HCT116 (cell line): ENCODE data around the gene TRAPPC1. TPM values are rescaled to one million over a fixed set of nuclear protein-coding genes. Genes with fewer than 3 reads are reported as not detected.

ENCODE experiments used
- ATAC-seq: fragments of 200-7000 bp; cut with Tn5 transposase; 2 replicates; pipeline ENCODE4 v1.9.1; 2020; ENCODE audit warnings: mild to moderate bottlenecking, moderate library complexity
- BruUV-seq: library from RNA; stranded (reverse); fragments of 400-500 nt; replicated peaks from 2 replicates; lab custom pipeline; 2021; lab: Mats Ljungman, UMichigan
- CTCF ChIA-PET: fragments of 300-600 bp; sonication (Branson Sonifier 250); formaldehyde crosslinking; loops from one replicate; lab custom pipeline; 2021; ENCODE audit warnings: antibody characterized with exemption; lab: Charles Lee
- POLR2A ChIA-PET: fragments of 300-600, 350-600 bp; sonication (Branson Sonifier 250); formaldehyde crosslinking; loops from one replicate; lab custom pipeline; 2021; ENCODE audit warnings: antibody characterized with exemption; lab: Charles Lee
- RAD21 ChIA-PET, 2 experiments: fragments of 300-600 bp; sonication (Branson Sonifier 250); formaldehyde crosslinking; loops; one replicate each; lab custom pipeline; 2023; ENCODE audit warnings: low total read pairs in 2 of 2; ENCODE audit not compliant: uncharacterized antibody in 2 of 2, unreplicated experiment in 2 of 2, low non-redundant PET in 1 of 2; lab: Charles Lee
- DNase-seq: peaks from one replicate; pipeline ENCODE4 v3.0.0-alpha.2; 2010; ENCODE audit warnings: low read depth, low spot score
- H2AFZ ChIP-seq: fragments of 200-600 bp; shearing (Covaris generic), sonication (generic); 2 replicates; pipeline ENCODE4 v1.6.1; 2017; ENCODE audit warnings: low read depth, mixed run types, mixed read lengths, antibody characterized with exemption, low read length; ENCODE audit not compliant: poor library complexity, severe bottlenecking
- H3K27ac ChIP-seq: 2 replicates; pipeline ENCODE4 v1.5.1; 2012; ENCODE audit warnings: low read depth, low read length
- H3K27me3 ChIP-seq: fragments of 200-600 bp; sonication (generic); 2 replicates; pipeline ENCODE4 v1.6.1; 2016; ENCODE audit warnings: mixed run types, low read length, mixed read lengths; ENCODE audit not compliant: insufficient read depth
- H3K36me3 ChIP-seq, 2 experiments: fragments of 200-500 bp in 1 of 2; fragments of 200-600 bp in 1 of 2; sonication (Bioruptor generic) in 1 of 2; sonication (generic) in 1 of 2; 2 replicates each; pipeline versions ENCODE4 v1.5.1 to v1.6.1; 2014 to 2016; ENCODE audit warnings: low read length in 2 of 2, inconsistent platforms in 1 of 2, mixed read lengths in 1 of 2, mixed run types in 1 of 2; ENCODE audit not compliant: insufficient read depth in 2 of 2, control insufficient read depth in 1 of 2
- H3K4me1 ChIP-seq, 2 experiments: fragments of 200-600 bp in 1 of 2; sonication (generic) in 1 of 2; 2 replicates each; pipeline versions ENCODE4 v1.5.1 to v1.6.1; 2012 to 2017; ENCODE audit warnings: low read length in 2 of 2, inconsistent platforms in 1 of 2, mild to moderate bottlenecking in 1 of 2, mixed read lengths in 1 of 2, mixed run types in 1 of 2, moderate library complexity in 1 of 2; ENCODE audit not compliant: insufficient read depth in 2 of 2, control insufficient read depth in 1 of 2
- H3K4me2 ChIP-seq: fragments of 200-600 bp; sonication (generic); 2 replicates; pipeline ENCODE4 v1.6.1; 2017; ENCODE audit warnings: mixed run types, low read length, mixed read lengths
- H3K4me3 ChIP-seq, 2 experiments: fragments of 200-600 bp in 1 of 2; sonication (generic) in 1 of 2; replicated peaks in 1 of 2; 2 replicates each; pipeline ENCODE4 v1.5.1; 2011 to 2016; ENCODE audit warnings: low read length in 2 of 2, control low read depth in 1 of 2, low read depth in 1 of 2, mild to moderate bottlenecking in 1 of 2, mixed read lengths in 1 of 2, mixed run types in 1 of 2
- H3K79me2 ChIP-seq: fragments of 200-600 bp; sonication (generic); 2 replicates; pipeline ENCODE4 v1.6.1; 2017; ENCODE audit warnings: mild to moderate bottlenecking, mixed run types, low read length, moderate library complexity, mixed read lengths; ENCODE audit not compliant: insufficient read depth
- H3K9ac ChIP-seq: fragments of 200-600 bp; sonication (generic); 2 replicates; pipeline ENCODE4 v1.6.1; 2016; ENCODE audit warnings: low read length, mixed read lengths
- H3K9me2 ChIP-seq: fragments of 200-600 bp; sonication (generic), shearing (Covaris generic); 2 replicates; pipeline ENCODE4 v1.6.1; 2017; ENCODE audit warnings: mixed run types, mild to moderate bottlenecking, moderate library complexity; ENCODE audit not compliant: insufficient read depth
- H3K9me3 ChIP-seq, 2 experiments: fragments of 200-500 bp in 1 of 2; fragments of 200-600 bp in 1 of 2; sonication (Bioruptor generic) in 1 of 2; sonication (generic) in 1 of 2; 2 replicates each; pipeline ENCODE4 v1.6.1; 2014 to 2017; ENCODE audit warnings: low read length in 2 of 2, mixed read lengths in 2 of 2, inconsistent platforms in 1 of 2, low read depth in 1 of 2, mild to moderate bottlenecking in 1 of 2, mixed run types in 1 of 2, moderate library complexity in 1 of 2; ENCODE audit not compliant: control insufficient read depth in 1 of 2, insufficient read depth in 1 of 2
- H4K20me1 ChIP-seq: fragments of 200-600 bp; sonication (generic), shearing (Covaris generic); 2 replicates; pipeline ENCODE4 v1.6.1; 2017; ENCODE audit warnings: mixed run types, mild to moderate bottlenecking, moderate library complexity; ENCODE audit not compliant: insufficient read depth
- RAD21 ChIP-seq: IDR thresholded peaks from 2 replicates; pipeline ENCODE4 v1.6.1; 2012; ENCODE audit warnings: low read depth, mild to moderate bottlenecking
- REST ChIP-seq: IDR thresholded peaks from 2 replicates; pipeline ENCODE4 v1.6.1; 2012; ENCODE audit warnings: low read depth
- YY1 ChIP-seq: IDR thresholded peaks from 2 replicates; pipeline ENCODE4 v1.6.1; 2011; ENCODE audit warnings: low read length, low read depth, moderate library complexity, mild to moderate bottlenecking; ENCODE audit not compliant: insufficient replicate concordance; ENCODE audit errors: extremely low read depth
- ZFX ChIP-seq: fragments of 450-650 bp; IDR thresholded peaks from 2 replicates; pipeline ENCODE4 v1.6.1; 2017
- ZNF274 ChIP-seq: fragments of 200-500 bp; sonication (Bioruptor generic); IDR thresholded peaks from 2 replicates; pipeline ENCODE4 v1.6.1; 2014; ENCODE audit warnings: mild to moderate bottlenecking, low read depth, low read length, inconsistent platforms
- intact Hi-C: fragments of 100-400 bp; cut with micrococcal nuclease; formaldehyde crosslinking; loops from 2 replicates; pipeline ENCODE4 v1.10.0; 2022
- total RNA-seq: library from RNA; stranded (reverse); gene quantifications from one replicate; pipeline ENCODE4 v1.2.1, GENCODE V29; 2021; ENCODE audit not compliant: unreplicated experiment

TRAPPC1 gene
- total RNA-seq, 1 experiment from 2014 or later = 123 TPM

- no TSS peak for BruUV-seq
- Histone ChIP-seq H3K4me1 (peaks cover 36 to 50% of the 10 kb centered on the region in 2 experiments), H3K27me3 (no peaks in the 10 kb centered on the region), H2AFZ (no peak overlapping the region), H3K4me2 (peak overlapping the region; percentile 99), H3K9me2 (no peaks in the 10 kb centered on the region), H3K9ac (peak overlapping the region; percentile 86), H3K4me3 (peak overlapping the region; percentile 56 to 82), H3K36me3 (peaks cover 0 to 2% of the 10 kb centered on the region in 2 experiments; a peak in 1 of 4 replicates), H3K27ac (peak overlapping the region; percentile 97; the same call in 1 of the 2 replicates), H4K20me1 (no peaks in the 10 kb centered on the region), H3K79me2 (peaks cover 33% of the 10 kb centered on the region), H3K9me3 (no peaks in the 10 kb centered on the region)
- TF ChIP-seq YY1 (no peak), RAD21 (no peak), ZNF274 (no peak), ZFX (peak; percentile 45; the same call in 1 of the 2 replicates)
- DNase-seq (no peak), ATAC-seq (no peak)
- ChIA-PET RAD21 (no interaction called here), CTCF (interaction anchor here (0.7 kb wide), 1 partner anchor 15 kb away, joined by 3 read pairs; no protein-coding TSS in a partner anchor), POLR2A (interaction anchor here (2.3 kb wide), 1 partner anchor 43 kb away, joined by 5 read pairs; no protein-coding TSS in a partner anchor)
- intact Hi-C loops = no loop called here
These were observed 47.0 kb downstream of the TRAPPC1 start for GRCh38 chr17:7884581-7885366.

GRCh38 chr17:7883781-7884386, 47.9 kb downstream of the TRAPPC1 start:
- intact Hi-C loops = no loop called here
- Histone ChIP-seq H3K9me3 (no peaks in the 10 kb centered on the region), H2AFZ (no peak overlapping the region), H3K4me1 (peaks cover 29 to 41% of the 10 kb centered on the region in 2 experiments), H4K20me1 (no peaks in the 10 kb centered on the region), H3K9ac (0 out of 2 replicates have a peak overlapping the region, but pooled peaks have one; percentile 31), H3K27ac (no peak overlapping the region; the same call in 1 of the 2 replicates), H3K36me3 (peaks cover 0 to 3% of the 10 kb centered on the region in 2 experiments; a peak in 2 of 4 replicates), H3K79me2 (peaks cover 25% of the 10 kb centered on the region), H3K4me2 (peak overlapping the region; percentile 66), H3K27me3 (no peaks in the 10 kb centered on the region), H3K4me3 (peak overlapping the region; percentile 20 to 52; a peak in 3 of 4 replicates), H3K9me2 (no peaks in the 10 kb centered on the region)
- TF ChIP-seq YY1 = peak; percentile 56
- TF ChIP-seq REST = no peak
- TF ChIP-seq ZFX = no peak
- ChIA-PET POLR2A (interaction anchor here (2.3 kb wide), 1 partner anchor 42 kb away, joined by 5 read pairs; no protein-coding TSS in a partner anchor), RAD21 (interaction anchor here in 1 of 2 experiments (0.6 kb wide), 1 partner anchor 275 kb away, joined by 5 read pairs; no protein-coding TSS in a partner anchor), CTCF (interaction anchor here (0.7 kb wide), 1 partner anchor 14 kb away, joined by 3 read pairs; no protein-coding TSS in a partner anchor)
- TSS peak; percentile 23 for BruUV-seq
- ATAC-seq (no peak), DNase-seq (no peak)
